ENCODE data around the gene CCDC146.

- TF ChIP-seq, protein P1, sequence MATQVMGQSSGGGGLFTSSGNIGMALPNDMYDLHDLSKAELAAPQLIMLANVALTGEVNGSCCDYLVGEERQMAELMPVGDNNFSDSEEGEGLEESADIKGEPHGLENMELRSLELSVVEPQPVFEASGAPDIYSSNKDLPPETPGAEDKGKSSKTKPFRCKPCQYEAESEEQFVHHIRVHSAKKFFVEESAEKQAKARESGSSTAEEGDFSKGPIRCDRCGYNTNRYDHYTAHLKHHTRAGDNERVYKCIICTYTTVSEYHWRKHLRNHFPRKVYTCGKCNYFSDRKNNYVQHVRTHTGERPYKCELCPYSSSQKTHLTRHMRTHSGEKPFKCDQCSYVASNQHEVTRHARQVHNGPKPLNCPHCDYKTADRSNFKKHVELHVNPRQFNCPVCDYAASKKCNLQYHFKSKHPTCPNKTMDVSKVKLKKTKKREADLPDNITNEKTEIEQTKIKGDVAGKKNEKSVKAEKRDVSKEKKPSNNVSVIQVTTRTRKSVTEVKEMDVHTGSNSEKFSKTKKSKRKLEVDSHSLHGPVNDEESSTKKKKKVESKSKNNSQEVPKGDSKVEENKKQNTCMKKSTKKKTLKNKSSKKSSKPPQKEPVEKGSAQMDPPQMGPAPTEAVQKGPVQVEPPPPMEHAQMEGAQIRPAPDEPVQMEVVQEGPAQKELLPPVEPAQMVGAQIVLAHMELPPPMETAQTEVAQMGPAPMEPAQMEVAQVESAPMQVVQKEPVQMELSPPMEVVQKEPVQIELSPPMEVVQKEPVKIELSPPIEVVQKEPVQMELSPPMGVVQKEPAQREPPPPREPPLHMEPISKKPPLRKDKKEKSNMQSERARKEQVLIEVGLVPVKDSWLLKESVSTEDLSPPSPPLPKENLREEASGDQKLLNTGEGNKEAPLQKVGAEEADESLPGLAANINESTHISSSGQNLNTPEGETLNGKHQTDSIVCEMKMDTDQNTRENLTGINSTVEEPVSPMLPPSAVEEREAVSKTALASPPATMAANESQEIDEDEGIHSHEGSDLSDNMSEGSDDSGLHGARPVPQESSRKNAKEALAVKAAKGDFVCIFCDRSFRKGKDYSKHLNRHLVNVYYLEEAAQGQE (IDR thresholded peaks at IDR 0.05; ENCODE audit: low read depth, low read length), result no peak
- no peak for TF ChIP-seq POLR2AphosphoS5 (IDR thresholded peaks at IDR 0.05; ENCODE audit: low read depth, low read length)
- TF ChIP-seq, protein P2, sequence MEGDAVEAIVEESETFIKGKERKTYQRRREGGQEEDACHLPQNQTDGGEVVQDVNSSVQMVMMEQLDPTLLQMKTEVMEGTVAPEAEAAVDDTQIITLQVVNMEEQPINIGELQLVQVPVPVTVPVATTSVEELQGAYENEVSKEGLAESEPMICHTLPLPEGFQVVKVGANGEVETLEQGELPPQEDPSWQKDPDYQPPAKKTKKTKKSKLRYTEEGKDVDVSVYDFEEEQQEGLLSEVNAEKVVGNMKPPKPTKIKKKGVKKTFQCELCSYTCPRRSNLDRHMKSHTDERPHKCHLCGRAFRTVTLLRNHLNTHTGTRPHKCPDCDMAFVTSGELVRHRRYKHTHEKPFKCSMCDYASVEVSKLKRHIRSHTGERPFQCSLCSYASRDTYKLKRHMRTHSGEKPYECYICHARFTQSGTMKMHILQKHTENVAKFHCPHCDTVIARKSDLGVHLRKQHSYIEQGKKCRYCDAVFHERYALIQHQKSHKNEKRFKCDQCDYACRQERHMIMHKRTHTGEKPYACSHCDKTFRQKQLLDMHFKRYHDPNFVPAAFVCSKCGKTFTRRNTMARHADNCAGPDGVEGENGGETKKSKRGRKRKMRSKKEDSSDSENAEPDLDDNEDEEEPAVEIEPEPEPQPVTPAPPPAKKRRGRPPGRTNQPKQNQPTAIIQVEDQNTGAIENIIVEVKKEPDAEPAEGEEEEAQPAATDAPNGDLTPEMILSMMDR (IDR thresholded peaks at IDR 0.05), result no peak
- TF ChIP-seq EP300 (IDR thresholded peaks at IDR 0.05; ENCODE audit: borderline replicate concordance in 1 of 2, low read depth in 1 of 2, low read length in 1 of 2), result no peak
- no peak for TF ChIP-seq FOXM1 (IDR thresholded peaks at IDR 0.05; ENCODE audit: low read depth)
- TF ChIP-seq RAD21 (IDR thresholded peaks at IDR 0.05; ENCODE audit: low read length), result no peak
- no peak for TF ChIP-seq EZH2phosphoT487 (IDR thresholded peaks at IDR 0.05; ENCODE audit: borderline replicate concordance, low read depth)
Observed at GRCh38 chr7:77308792-77309191, 186.4 kb downstream of the CCDC146 start.
